Measurements from ENCODE around the gene SH3PXD2A.

- TF ChIP-seq POLR2A (IDR thresholded peaks at IDR 0.05; ENCODE audit: low read length), result no peak
- TF ChIP-seq GATA1 (IDR thresholded peaks at IDR 0.05; ENCODE audit: low read depth, low read length), result no peak
Observed at GRCh38 chr10:103872137-103872931, 17.0 kb upstream of the SH3PXD2A start.
